Choroid plexus epithelial cell (primary cell): ENCODE data around the gene KNDC1.

ENCODE experiments used
- DNase-seq: peaks from one replicate; pipeline ENCODE4 v3.0.0-alpha.2; 2010; ENCODE audit warnings: low read depth
- H3K4me3 ChIP-seq: 2 replicates; pipeline ENCODE4 v1.5.1; 2011; ENCODE audit warnings: low read depth, mild to moderate bottlenecking, control low read depth, low read length, moderate library complexity
- CTCF ChIP-seq: conservative IDR thresholded peaks from 2 replicates; pipeline ENCODE4 v1.5.1; 2011; ENCODE audit warnings: low read depth, mild to moderate bottlenecking, control low read depth, inconsistent platforms, low read length, moderate library complexity

Gene KNDC1

GRCh38 chr10:133126431-133127290 lies 33.4 kb upstream of the KNDC1 start:
- no peak for TF ChIP-seq CTCF
- no peak for DNase-seq
- no peak overlapping the region for H3K4me3 ChIP-seq

GRCh38 chr10:133127291-133128125 lies 32.5 kb upstream of the KNDC1 start:
- DNase-seq: no peak
- TF ChIP-seq CTCF: no peak
- no peak overlapping the region for H3K4me3 ChIP-seq

- no peak for DNase-seq
Observed at GRCh38 chr10:133128126-133129070, 31.6 kb upstream of the KNDC1 start.

GRCh38 chr10:133129071-133129858 lies 30.8 kb upstream of the KNDC1 start:
- no peak for DNase-seq
- TF ChIP-seq CTCF: no peak
- H3K4me3 ChIP-seq: no peak overlapping the region

More at GRCh38 chr10:133128126-133129070, 31.6 kb upstream of the KNDC1 start:
- no peak for TF ChIP-seq CTCF
- no peak overlapping the region for H3K4me3 ChIP-seq

- no peak overlapping the region for H3K4me3 ChIP-seq
- no peak for TF ChIP-seq CTCF
- DNase-seq: no peak
Observed at GRCh38 chr10:133129859-133130495, 30.0 kb upstream of the KNDC1 start.
